NCI-H1092 (cell line): ENCODE measurements around the gene MLF2.
A peak's percentile ranks its signal among the peaks of the same experiment; 100 is the strongest.

Experiments used
- DNase-seq: peaks from one replicate; lab custom pipeline; 2025; lab: John Stamatoyannopoulos, UW

The MLF2 gene

GRCh38 chr12:6778217-6778573, 25.3 kb upstream of the MLF2 start:
- no peak for DNase-seq

GRCh38 chr12:6777386-6777785, 24.4 kb upstream of the MLF2 start:
- DNase-seq, result no peak

- no peak for DNase-seq
These were observed 22.5 kb upstream of the MLF2 start for GRCh38 chr12:6775185-6776174.

GRCh38 chr12:6774499-6775062, 21.6 kb upstream of the MLF2 start:
- DNase-seq, result no peak

GRCh38 chr12:6773590-6774351, 20.8 kb upstream of the MLF2 start:
- DNase-seq, result no peak

- no peak for DNase-seq
These were observed 20.0 kb upstream of the MLF2 start for GRCh38 chr12:6772726-6773589.

GRCh38 chr12:6772331-6772695, 19.4 kb upstream of the MLF2 start, which contains the start of gene LAG3:
Gene LAG3, plus strand, starts transcription at chr12:6772520. Its CDS starts 333 bp downstream, at chr12:6772853.
- DNase-seq, result no peak

GRCh38 chr12:6771509-6772330, 18.8 kb upstream of the MLF2 start:
- DNase-seq, result no peak

- DNase-seq, result no peak
These were observed 18.2 kb upstream of the MLF2 start for GRCh38 chr12:6771091-6771495.

GRCh38 chr12:6770600-6770999, 17.7 kb upstream of the MLF2 start:
- no peak for DNase-seq

GRCh38 chr12:6770094-6770493, 17.2 kb upstream of the MLF2 start:
- DNase-seq, result no peak

GRCh38 chr12:6769666-6770065, 16.7 kb upstream of the MLF2 start:
- DNase-seq, result no peak

GRCh38 chr12:6768990-6769389, 16.0 kb upstream of the MLF2 start:
- no peak for DNase-seq

GRCh38 chr12:6768437-6768914, 15.5 kb upstream of the MLF2 start:
- DNase-seq, result no peak

- no peak for DNase-seq
These were observed 14.7 kb upstream of the MLF2 start for GRCh38 chr12:6767353-6768319.

GRCh38 chr12:6766651-6767349, 13.9 kb upstream of the MLF2 start:
- DNase-seq, result peak; percentile 34

- DNase-seq, result peak; percentile 91
These were observed 13.0 kb upstream of the MLF2 start, which contains the start of gene PTMS for GRCh38 chr12:6765634-6766581. Gene PTMS, plus strand, starts transcription at chr12:6766363. Its CDS starts 343 bp downstream, at chr12:6766706.
